ENCODE measurements around the gene ARIH2. TPM values are rescaled to one million over a fixed set of nuclear protein-coding genes. Genes with fewer than 3 reads are reported as not detected.

The ARIH2 gene
- polyA plus RNA-seq, 1 donor (not counting 4 experiments of a cell fraction or from before 2014, with no cell fraction given) = 66.7 TPM

DNA sequence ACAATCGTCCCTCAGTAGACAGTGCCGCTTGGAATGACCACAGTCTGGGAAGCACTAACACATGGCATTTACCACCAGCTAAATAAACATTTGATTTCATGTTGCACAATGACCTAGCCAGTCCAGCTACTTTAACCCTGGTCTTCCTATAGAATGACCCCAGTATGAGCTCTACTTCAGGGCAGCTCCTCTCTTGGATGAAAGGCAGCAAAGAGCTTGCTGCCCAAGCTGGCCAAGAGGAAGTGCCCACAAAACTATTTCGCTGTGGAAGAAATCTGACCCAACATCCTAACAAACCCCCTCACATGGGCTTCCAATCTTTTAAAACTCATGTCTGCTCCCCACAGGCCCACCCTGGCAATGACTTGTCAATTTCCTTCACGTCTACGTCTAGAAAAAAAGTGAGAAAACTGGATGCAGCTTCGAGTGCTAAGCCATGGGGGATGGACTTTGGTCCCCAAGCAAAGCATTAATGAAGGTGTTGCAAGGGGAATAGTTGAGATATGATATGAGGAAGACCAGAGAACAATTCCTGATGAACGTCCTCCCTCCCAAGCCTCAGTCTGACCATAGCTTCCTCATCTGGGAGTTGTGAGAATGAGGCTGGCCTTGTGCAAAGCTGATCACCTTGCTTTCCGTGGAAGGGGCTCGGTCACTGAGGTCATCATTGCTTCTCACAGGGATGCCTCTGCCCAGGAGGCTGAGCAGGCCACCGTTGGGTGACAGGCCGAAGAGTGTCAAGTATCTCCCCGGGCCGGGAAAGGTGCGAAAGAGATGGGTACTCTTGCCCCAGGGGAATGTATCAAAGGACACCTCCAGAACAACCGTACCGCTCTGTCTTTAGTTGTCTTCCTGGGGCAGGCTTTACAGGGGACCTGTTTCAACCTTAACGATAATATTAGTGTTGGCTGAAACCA, 20.9 kb upstream of the ARIH2 start:
- TF ChIP-seq EZH2 (IDR thresholded peaks at IDR 0.05; ENCODE audit: low read length) = no peak
- TF ChIP-seq, protein P1, sequence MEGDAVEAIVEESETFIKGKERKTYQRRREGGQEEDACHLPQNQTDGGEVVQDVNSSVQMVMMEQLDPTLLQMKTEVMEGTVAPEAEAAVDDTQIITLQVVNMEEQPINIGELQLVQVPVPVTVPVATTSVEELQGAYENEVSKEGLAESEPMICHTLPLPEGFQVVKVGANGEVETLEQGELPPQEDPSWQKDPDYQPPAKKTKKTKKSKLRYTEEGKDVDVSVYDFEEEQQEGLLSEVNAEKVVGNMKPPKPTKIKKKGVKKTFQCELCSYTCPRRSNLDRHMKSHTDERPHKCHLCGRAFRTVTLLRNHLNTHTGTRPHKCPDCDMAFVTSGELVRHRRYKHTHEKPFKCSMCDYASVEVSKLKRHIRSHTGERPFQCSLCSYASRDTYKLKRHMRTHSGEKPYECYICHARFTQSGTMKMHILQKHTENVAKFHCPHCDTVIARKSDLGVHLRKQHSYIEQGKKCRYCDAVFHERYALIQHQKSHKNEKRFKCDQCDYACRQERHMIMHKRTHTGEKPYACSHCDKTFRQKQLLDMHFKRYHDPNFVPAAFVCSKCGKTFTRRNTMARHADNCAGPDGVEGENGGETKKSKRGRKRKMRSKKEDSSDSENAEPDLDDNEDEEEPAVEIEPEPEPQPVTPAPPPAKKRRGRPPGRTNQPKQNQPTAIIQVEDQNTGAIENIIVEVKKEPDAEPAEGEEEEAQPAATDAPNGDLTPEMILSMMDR (optimal IDR thresholded peaks at IDR 0.05 in 1 of 3, IDR thresholded peaks at IDR 0.05 in 1 of 3, conservative IDR thresholded peaks at IDR 0.05 in 1 of 3; ENCODE audit: extremely low read depth in 1 of 3, insufficient read depth in 2 of 3, low read length in 3 of 3) = no peak
- peak overlapping the region; percentile 74 for H3K9ac ChIP-seq (ENCODE audit: control insufficient read depth, extremely low read depth, insufficient read depth, low read length)
- no peaks in the 10 kb centered on the region for H3K36me3 ChIP-seq (ENCODE audit: control insufficient read depth in 2 of 2, extremely low read depth in 1 of 2, insufficient read depth in 2 of 2, low read length in 2 of 2)

GRCh38 chr3:48898383-48899234, 20.0 kb upstream of the ARIH2 start, which contains the start of gene SLC25A20:
Gene SLC25A20, minus strand, starts transcription at chr3:48898882. Its CDS starts 88 bp downstream, at chr3:48898794.
- Histone ChIP-seq H3K4me3 (ENCODE audit: control insufficient read depth in 2 of 3, extremely low read depth in 1 of 3, insufficient read depth in 2 of 3, low read depth in 1 of 3, low read length in 3 of 3) (peak within 1 kb of the TSS; percentile 56 to 89 (median 59)), H3K27ac (ENCODE audit: control insufficient read depth, insufficient read depth, low read length) (peak within 1 kb of the TSS; percentile 54), H3K36me3 (ENCODE audit: control insufficient read depth in 2 of 2, extremely low read depth in 1 of 2, insufficient read depth in 2 of 2, low read length in 2 of 2) (no peaks in the 10 kb centered on the region), H4K20me1 (ENCODE audit: control insufficient read depth, extremely low read depth, insufficient read depth, low read length) (no peaks in the 10 kb centered on the region), H3K4me2 (ENCODE audit: control insufficient read depth, extremely low read depth, insufficient read depth, low read depth, low read length) (peak within 1 kb of the TSS; percentile 87), H3K27me3 (ENCODE audit: control insufficient read depth, extremely low read depth, insufficient read depth, low read length) (no peaks in the 10 kb centered on the region), H3K79me2 (ENCODE audit: control insufficient read depth, insufficient read depth, low read length) (no peaks in the 10 kb centered on the region), H2AFZ (ENCODE audit: control insufficient read depth, low read length) (peak within 1 kb of the TSS; percentile 86), H3K9me3 (ENCODE audit: control insufficient read depth, low read depth, low read length) (no peaks in the 10 kb centered on the region), H3K9me1 (ENCODE audit: control insufficient read depth, extremely low read depth, insufficient read depth, low read length) (no peaks in the 10 kb centered on the region), H3K9ac (ENCODE audit: control insufficient read depth, extremely low read depth, insufficient read depth, low read length) (peak within 1 kb of the TSS; percentile 74), H3K4me1 (ENCODE audit: control insufficient read depth, extremely low read depth, insufficient read depth, low read length) (peaks cover 15% of the 10 kb centered on the region)
- dilution Hi-C loops (cut with MboI; ENCODE audit: extremely low pct_ligation_motif_present, low sequenced_read_pairs) = no loop called here
- peak; percentile 46 for FAIRE-seq
- DNase-seq (ENCODE audit: low read depth, low spot score) = peak; percentile 33
- TF ChIP-seq, protein P1 (optimal IDR thresholded peaks at IDR 0.05 in 1 of 3, IDR thresholded peaks at IDR 0.05 in 1 of 3, conservative IDR thresholded peaks at IDR 0.05 in 1 of 3; ENCODE audit: extremely low read depth in 1 of 3, insufficient read depth in 2 of 3, low read length in 3 of 3) = peak in 1 of 3 experiments; percentile 6
- TF ChIP-seq EZH2 (IDR thresholded peaks at IDR 0.05; ENCODE audit: low read length) = no peak

More for the DNA sequence above, 20.9 kb upstream of the ARIH2 start:
- dilution Hi-C loops (cut with MboI; ENCODE audit: extremely low pct_ligation_motif_present, low sequenced_read_pairs) = no loop called here
- no peaks in the 10 kb centered on the region for H3K9me1 ChIP-seq (ENCODE audit: control insufficient read depth, extremely low read depth, insufficient read depth, low read length)
- H2AFZ ChIP-seq (ENCODE audit: control insufficient read depth, low read length) = peak overlapping the region; percentile 60
- H3K9me3 ChIP-seq (ENCODE audit: control insufficient read depth, low read depth, low read length) = no peaks in the 10 kb centered on the region
- H3K27ac ChIP-seq (ENCODE audit: control insufficient read depth, insufficient read depth, low read length) = peak overlapping the region; percentile 54
- H3K4me2 ChIP-seq (ENCODE audit: control insufficient read depth, extremely low read depth, insufficient read depth, low read depth, low read length) = peak overlapping the region; percentile 87
- H4K20me1 ChIP-seq (ENCODE audit: control insufficient read depth, extremely low read depth, insufficient read depth, low read length) = no peaks in the 10 kb centered on the region
- H3K4me1 ChIP-seq (ENCODE audit: control insufficient read depth, extremely low read depth, insufficient read depth, low read length) = peaks cover 15% of the 10 kb centered on the region
- no peaks in the 10 kb centered on the region for H3K79me2 ChIP-seq (ENCODE audit: control insufficient read depth, insufficient read depth, low read length)
- H3K4me3 ChIP-seq (ENCODE audit: control insufficient read depth in 2 of 3, extremely low read depth in 1 of 3, insufficient read depth in 2 of 3, low read depth in 1 of 3, low read length in 3 of 3) = peak overlapping the region; percentile 56 to 89 (median 59)
- H3K27me3 ChIP-seq (ENCODE audit: control insufficient read depth, extremely low read depth, insufficient read depth, low read length) = no peaks in the 10 kb centered on the region
- FAIRE-seq (peak; percentile 62), DNase-seq (ENCODE audit: low read depth, low spot score) (no peak)

Data from keratinocyte (primary cell).